ENCODE results near the gene ABCA2.
A peak's percentile ranks its signal among the peaks of the same experiment; 100 is the strongest.

Gene ABCA2

DNA sequence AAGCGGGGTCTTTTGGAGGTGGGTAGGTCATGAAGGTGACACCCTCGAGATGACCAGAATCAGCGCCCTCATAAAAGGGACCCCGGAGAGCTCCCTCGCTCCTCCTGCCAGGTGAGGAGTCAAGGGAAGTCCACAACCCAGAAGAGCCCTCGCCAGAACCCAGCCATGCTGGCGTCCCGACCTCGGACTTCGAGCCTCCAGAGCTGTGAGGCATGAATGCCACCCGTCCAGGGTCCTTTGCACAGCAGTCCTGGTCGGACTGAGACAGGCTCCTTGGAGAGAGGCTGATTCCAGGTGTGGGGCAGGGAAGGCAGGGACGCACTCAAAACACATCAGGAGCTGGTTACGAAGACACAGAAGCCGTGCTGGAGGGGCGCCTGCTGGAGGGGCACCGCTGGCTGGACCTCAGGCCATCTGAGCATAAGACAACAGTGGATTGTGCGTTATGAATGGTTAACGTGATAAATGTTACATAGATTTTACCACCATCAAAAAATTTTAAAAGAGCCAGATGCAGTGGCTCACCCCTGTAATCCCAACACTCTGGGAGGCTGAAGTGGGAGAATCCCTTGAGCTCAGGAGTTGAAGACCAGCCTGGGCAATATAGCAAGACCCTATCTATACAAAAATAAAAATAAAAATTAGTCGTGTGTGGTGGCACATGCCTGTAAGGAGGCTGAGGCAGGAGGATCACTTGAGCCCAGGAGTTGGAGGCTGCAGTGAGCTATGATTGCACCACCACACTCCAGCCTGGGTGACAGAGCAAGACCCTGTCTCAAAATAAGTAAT lies 26.0 kb downstream of the ABCA2 start:
- WGBS: 94% methylated on average over 19 of the region's 20 CpGs
- H3K36me3 ChIP-seq (ENCODE audit: insufficient read depth, low read length): no peaks in the 10 kb centered on the region

DNA sequence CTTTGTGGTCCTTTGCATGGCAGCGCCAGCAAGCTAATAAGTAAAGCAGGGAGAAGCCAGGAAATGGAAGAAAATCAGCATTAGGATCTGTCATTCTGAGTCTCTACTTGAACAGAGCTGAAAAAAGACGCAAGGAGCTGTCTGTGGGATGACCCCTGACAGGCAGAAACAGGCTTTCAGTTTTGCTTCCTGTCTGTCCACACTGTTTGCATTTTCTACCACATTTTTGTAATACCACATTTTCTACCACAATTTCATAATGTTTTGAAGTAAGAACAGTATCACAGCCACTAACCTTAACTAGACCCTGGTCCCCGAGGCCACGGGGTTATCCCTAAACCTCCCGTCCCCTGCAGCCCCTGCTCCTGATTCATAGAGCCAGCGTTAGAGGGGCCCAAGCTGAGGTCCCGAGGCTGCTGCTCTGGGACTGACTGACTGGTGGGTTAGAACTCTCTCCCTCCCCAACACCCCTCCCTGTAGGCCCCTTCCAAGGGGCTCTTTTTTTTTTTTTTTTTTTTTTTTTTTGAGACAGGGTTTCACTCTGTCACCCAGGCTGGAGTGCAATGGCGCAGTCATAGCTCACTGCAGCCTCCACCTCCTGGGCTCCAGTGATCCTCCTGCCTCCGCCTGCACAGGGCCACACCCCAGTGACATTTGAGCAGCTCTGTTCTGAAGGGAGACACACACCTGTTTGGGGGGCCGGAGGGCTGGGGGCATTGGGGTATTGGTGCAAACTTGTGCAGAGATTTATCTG lies 27.7 kb downstream of the ABCA2 start:
- H3K4me1 ChIP-seq (ENCODE audit: insufficient read depth, low read length): peaks cover 9% of the 10 kb centered on the region
- no peaks in the 10 kb centered on the region for H3K36me3 ChIP-seq (ENCODE audit: insufficient read depth, low read length)
- H3K27me3 ChIP-seq (ENCODE audit: insufficient read depth, low read length): 0 out of 2 replicates have a peak, but pooled peaks cover 2% of the 10 kb centered on the region
- H3K9ac ChIP-seq (ENCODE audit: low read depth, low read length): no peak overlapping the region
- H3K4me3 ChIP-seq (ENCODE audit: low read length): no peak overlapping the region
- no peak overlapping the region for H3K27ac ChIP-seq (ENCODE audit: low read depth, low read length)
- no peaks in the 10 kb centered on the region for H3K9me3 ChIP-seq (ENCODE audit: insufficient read depth, low read depth, low read length)
- 91% methylated on average over 10 of the region's 10 CpGs for WGBS

More for the DNA sequence above, 26.0 kb downstream of the ABCA2 start:
- no peaks in the 10 kb centered on the region for H3K27me3 ChIP-seq (ENCODE audit: insufficient read depth, low read length)
- no peak overlapping the region for H3K9ac ChIP-seq (ENCODE audit: low read depth, low read length)
- H3K9me3 ChIP-seq (ENCODE audit: insufficient read depth, low read depth, low read length): no peaks in the 10 kb centered on the region
- peaks cover 3% of the 10 kb centered on the region; the same call in 1 of the 2 replicates for H3K4me1 ChIP-seq (ENCODE audit: insufficient read depth, low read length)
- no peak overlapping the region for H3K4me3 ChIP-seq (ENCODE audit: low read length)
- no peak overlapping the region for H3K27ac ChIP-seq (ENCODE audit: low read depth, low read length)

DNA sequence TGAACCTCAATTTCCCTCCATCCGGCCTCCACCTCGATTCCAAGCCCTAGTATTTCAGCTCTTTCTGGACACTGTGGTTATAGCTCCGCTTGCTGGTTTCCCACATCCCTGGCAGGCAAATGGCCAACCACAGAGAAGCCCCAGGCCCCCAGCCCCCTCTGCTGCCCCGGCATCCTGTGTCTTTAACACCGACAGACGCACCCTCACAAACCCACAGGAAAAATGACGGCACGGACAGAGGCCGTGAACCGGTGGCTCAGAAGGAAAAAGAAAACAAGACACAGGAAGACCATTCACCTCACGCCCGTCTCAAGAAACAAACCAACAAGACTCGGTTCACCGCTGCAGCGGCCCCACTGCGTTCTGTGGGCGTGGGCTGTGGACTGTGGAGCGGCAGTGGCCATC lies 30.2 kb downstream of the ABCA2 start:
- peaks cover 5% of the 10 kb centered on the region; the same call in 1 of the 2 replicates for H3K36me3 ChIP-seq (ENCODE audit: insufficient read depth, low read length)
- WGBS: 93% methylated on average over 18 of the region's 18 CpGs
- H3K9ac ChIP-seq (ENCODE audit: low read depth, low read length): no peak overlapping the region
- H3K27ac ChIP-seq (ENCODE audit: low read depth, low read length): no peak overlapping the region
- no peaks in the 10 kb centered on the region for H3K9me3 ChIP-seq (ENCODE audit: insufficient read depth, low read depth, low read length)
- H3K4me1 ChIP-seq (ENCODE audit: insufficient read depth, low read length): peaks cover 9% of the 10 kb centered on the region
- 0 out of 2 replicates have a peak, but pooled peaks cover 6% of the 10 kb centered on the region for H3K27me3 ChIP-seq (ENCODE audit: insufficient read depth, low read length)
- H3K4me3 ChIP-seq (ENCODE audit: low read length): no peak overlapping the region

DNA sequence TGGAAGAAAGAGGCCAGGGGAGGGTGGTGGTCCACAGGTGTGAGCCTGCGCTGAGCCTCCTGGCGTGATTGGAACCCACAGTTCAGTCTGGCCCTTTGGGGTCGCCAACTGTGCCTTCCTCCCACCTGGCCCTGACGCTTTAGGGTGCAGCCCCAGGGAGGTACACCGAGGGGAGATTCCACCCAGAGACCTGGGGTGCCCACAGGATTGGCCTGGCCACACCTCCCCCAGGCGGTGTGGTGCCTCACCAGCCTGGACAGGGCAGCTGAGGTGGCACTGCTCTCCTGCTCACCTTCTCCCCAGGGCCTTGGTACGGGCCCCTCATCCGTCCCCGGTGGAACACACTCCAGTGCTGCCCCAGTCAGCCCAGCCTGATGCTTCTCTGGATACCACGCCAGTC lies 30.7 kb downstream of the ABCA2 start:
- Histone ChIP-seq H3K36me3 (ENCODE audit: insufficient read depth, low read length) (peaks cover 5% of the 10 kb centered on the region; the same call in 1 of the 2 replicates), H3K4me3 (ENCODE audit: low read length) (no peak overlapping the region), H3K9ac (ENCODE audit: low read depth, low read length) (no peak overlapping the region), H3K9me3 (ENCODE audit: insufficient read depth, low read depth, low read length) (no peaks in the 10 kb centered on the region), H3K27me3 (ENCODE audit: insufficient read depth, low read length) (0 out of 2 replicates have a peak, but pooled peaks cover 6% of the 10 kb centered on the region), H3K4me1 (ENCODE audit: insufficient read depth, low read length) (peaks cover 9% of the 10 kb centered on the region), H3K27ac (ENCODE audit: low read depth, low read length) (no peak overlapping the region)
- WGBS: 86% methylated on average over 10 of the region's 10 CpGs

- Histone ChIP-seq H3K27me3 (ENCODE audit: insufficient read depth, low read length) (0 out of 2 replicates have a peak, but pooled peaks cover 6% of the 10 kb centered on the region), H3K36me3 (ENCODE audit: insufficient read depth, low read length) (peaks cover 5% of the 10 kb centered on the region; the same call in 1 of the 2 replicates), H3K27ac (ENCODE audit: low read depth, low read length) (no peak within 1 kb of the TSS), H3K4me1 (ENCODE audit: insufficient read depth, low read length) (peaks cover 9% of the 10 kb centered on the region), H3K4me3 (ENCODE audit: low read length) (peak within 1 kb of the TSS; percentile 29; the same call in 1 of the 2 replicates), H3K9me3 (ENCODE audit: insufficient read depth, low read depth, low read length) (no peaks in the 10 kb centered on the region), H3K9ac (ENCODE audit: low read depth, low read length) (no peak within 1 kb of the TSS; the same call in 1 of the 2 replicates)
- 20% methylated on average over 34 of the region's 35 CpGs for WGBS
These were observed 31.4 kb downstream of the ABCA2 start, which contains the start of gene CLIC3 for GRCh38 chr9:136996361-136997292. Gene CLIC3, minus strand, starts transcription at chr9:136996568. Its CDS starts 25 bp downstream, at chr9:136996543.

- no peak overlapping the region for H3K27ac ChIP-seq (ENCODE audit: low read depth, low read length)
- peaks cover 5% of the 10 kb centered on the region; the same call in 1 of the 2 replicates for H3K36me3 ChIP-seq (ENCODE audit: insufficient read depth, low read length)
- H3K9ac ChIP-seq (ENCODE audit: low read depth, low read length): no peak overlapping the region
- H3K9me3 ChIP-seq (ENCODE audit: insufficient read depth, low read depth, low read length): no peaks in the 10 kb centered on the region
- H3K27me3 ChIP-seq (ENCODE audit: insufficient read depth, low read length): peaks cover 11% of the 10 kb centered on the region; the same call in 1 of the 2 replicates
- H3K4me1 ChIP-seq (ENCODE audit: insufficient read depth, low read length): peaks cover 9% of the 10 kb centered on the region
- WGBS: 86% methylated on average over 12 of the region's 12 CpGs
- H3K4me3 ChIP-seq (ENCODE audit: low read length): no peak overlapping the region
These were observed 32.2 kb downstream of the ABCA2 start for GRCh38 chr9:136995772-136996311.

- Histone ChIP-seq H3K9ac (ENCODE audit: low read depth, low read length) (no peak overlapping the region), H3K4me3 (ENCODE audit: low read length) (no peak overlapping the region), H3K27ac (ENCODE audit: low read depth, low read length) (no peak overlapping the region), H3K36me3 (ENCODE audit: insufficient read depth, low read length) (peaks cover 5% of the 10 kb centered on the region; the same call in 1 of the 2 replicates), H3K4me1 (ENCODE audit: insufficient read depth, low read length) (peaks cover 9% of the 10 kb centered on the region), H3K9me3 (ENCODE audit: insufficient read depth, low read depth, low read length) (0 out of 2 replicates have a peak, but pooled peaks cover 3% of the 10 kb centered on the region), H3K27me3 (ENCODE audit: insufficient read depth, low read length) (peaks cover 11% of the 10 kb centered on the region; the same call in 1 of the 2 replicates)
- 94% methylated on average over 30 of the region's 30 CpGs for WGBS
These were observed 32.7 kb downstream of the ABCA2 start for GRCh38 chr9:136995362-136995761.

DNA sequence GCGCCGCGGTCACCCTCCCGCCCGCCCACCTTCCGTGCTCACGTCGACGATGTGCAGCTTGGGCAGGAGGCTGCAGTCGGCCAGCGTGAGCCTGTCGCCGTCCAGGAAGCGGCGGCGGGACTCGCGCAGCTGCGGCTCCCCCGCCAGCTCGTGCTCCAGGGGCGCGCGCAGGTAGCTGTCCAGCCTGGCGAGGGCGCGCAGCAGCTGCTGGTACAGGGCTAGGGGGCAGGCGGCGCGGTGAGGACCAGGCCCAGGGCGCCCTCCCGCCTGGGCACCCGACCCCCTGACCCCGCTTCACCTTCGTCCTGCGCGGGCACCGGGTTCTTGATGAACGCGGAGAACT lies 33.2 kb downstream of the ABCA2 start:
- peaks cover 11% of the 10 kb centered on the region; the same call in 1 of the 2 replicates for H3K27me3 ChIP-seq (ENCODE audit: insufficient read depth, low read length)
- 96% methylated on average over 40 of the region's 40 CpGs for whole genome bisulfite sequencing
- no peak overlapping the region for H3K9ac ChIP-seq (ENCODE audit: low read depth, low read length)
- peaks cover 9% of the 10 kb centered on the region for H3K4me1 ChIP-seq (ENCODE audit: insufficient read depth, low read length)
- H3K36me3 ChIP-seq (ENCODE audit: insufficient read depth, low read length): peaks cover 5% of the 10 kb centered on the region; the same call in 1 of the 2 replicates
- H3K27ac ChIP-seq (ENCODE audit: low read depth, low read length): no peak overlapping the region
- H3K9me3 ChIP-seq (ENCODE audit: insufficient read depth, low read depth, low read length): 0 out of 2 replicates have a peak, but pooled peaks cover 6% of the 10 kb centered on the region
- peak overlapping the region; percentile 21; the same call in 1 of the 2 replicates for H3K4me3 ChIP-seq (ENCODE audit: low read length)

- H3K9me3 ChIP-seq (ENCODE audit: insufficient read depth, low read depth, low read length): 0 out of 2 replicates have a peak, but pooled peaks cover 6% of the 10 kb centered on the region
- H3K4me1 ChIP-seq (ENCODE audit: insufficient read depth, low read length): peaks cover 9% of the 10 kb centered on the region
- H3K9ac ChIP-seq (ENCODE audit: low read depth, low read length): no peak overlapping the region
- 95% methylated on average over 54 of the region's 54 CpGs for WGBS
- no peak overlapping the region for H3K27ac ChIP-seq (ENCODE audit: low read depth, low read length)
- H3K36me3 ChIP-seq (ENCODE audit: insufficient read depth, low read length): peaks cover 5% of the 10 kb centered on the region; the same call in 1 of the 2 replicates
- H3K4me3 ChIP-seq (ENCODE audit: low read length): 0 out of 2 replicates have a peak overlapping the region, but pooled peaks have one; percentile 23
- peaks cover 11% of the 10 kb centered on the region; the same call in 1 of the 2 replicates for H3K27me3 ChIP-seq (ENCODE audit: insufficient read depth, low read length)
These were observed 33.7 kb downstream of the ABCA2 start for GRCh38 chr9:136994180-136994887.
